GM04503 (cell line): ENCODE measurements around the gene BNIPL.

Experiments
- DNase-seq: peaks from one replicate; pipeline ENCODE4 v3.0.0-alpha.2; 2012; ENCODE audit warnings: low read depth

BNIPL gene

DNA sequence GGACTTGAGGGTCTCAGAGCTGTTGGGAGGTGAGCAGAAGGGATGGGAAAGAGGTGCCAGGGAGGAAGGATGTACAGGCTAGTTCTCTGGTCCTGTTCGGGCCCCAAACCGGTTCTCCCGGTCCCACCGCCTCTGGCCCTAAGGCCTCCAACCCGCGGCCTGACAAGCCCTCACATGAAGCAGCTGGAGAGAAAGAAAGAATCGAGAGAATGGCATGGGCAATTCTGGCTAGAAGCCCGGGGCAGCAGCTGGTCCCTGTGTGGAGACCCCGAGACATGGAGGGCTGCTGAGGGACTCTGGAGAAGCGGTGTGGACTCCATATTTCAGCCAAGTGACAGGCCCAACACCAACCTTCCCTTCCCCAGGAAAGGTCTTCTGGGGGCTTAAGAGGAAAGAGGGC, 22.3 kb downstream of the BNIPL start:
- no peak for DNase-seq

DNA sequence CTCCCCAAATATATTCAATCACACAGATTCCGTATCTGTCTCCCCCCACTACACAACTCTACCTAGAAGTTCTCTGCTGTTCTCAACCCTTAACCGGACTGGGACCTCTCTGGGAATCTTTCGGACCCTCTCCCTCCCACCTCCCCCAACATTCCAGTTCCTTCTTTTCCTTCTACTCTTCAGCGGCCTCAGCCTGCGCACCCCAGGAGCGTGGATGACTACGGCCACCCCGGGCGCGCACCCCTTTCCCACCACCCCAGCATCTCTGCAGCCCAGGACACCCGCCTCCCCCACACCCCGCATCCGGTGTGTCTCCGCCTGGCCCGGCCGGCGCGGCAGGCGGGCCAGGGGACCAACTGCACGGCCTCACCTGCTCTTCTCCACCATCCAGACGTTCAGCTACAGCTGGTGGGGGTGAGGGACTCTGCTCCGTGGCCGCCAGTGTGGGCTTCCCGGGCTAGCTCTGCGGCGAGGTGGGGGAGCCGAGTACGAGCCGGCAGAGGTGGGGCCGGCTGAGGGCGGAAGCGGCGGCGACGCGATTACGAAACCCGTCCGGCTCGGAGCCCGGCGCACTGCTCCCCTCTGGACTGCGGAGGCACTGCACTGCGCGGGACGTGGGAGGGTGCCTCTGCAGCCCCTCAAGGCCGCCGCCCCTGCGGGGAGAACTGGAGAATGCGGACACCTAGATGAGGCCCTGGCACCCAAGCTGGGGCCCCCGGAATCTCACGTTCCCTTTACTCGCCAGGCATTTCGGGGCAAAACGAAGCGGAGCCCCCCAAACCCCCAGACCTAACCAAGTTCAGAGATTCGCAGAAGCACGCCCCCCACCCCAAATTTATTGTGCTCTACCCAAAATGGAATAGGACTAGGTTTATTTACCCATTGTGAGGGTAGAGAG, 23.0 kb downstream of the BNIPL start, which contains the start of gene CDC42SE1:
CDC42SE1 (minus strand) TSS at position 514 of the 898 bp plus-strand sequence. CDS start 3,892 bp downstream, outside the sequence.
- DNase-seq = no peak

DNA sequence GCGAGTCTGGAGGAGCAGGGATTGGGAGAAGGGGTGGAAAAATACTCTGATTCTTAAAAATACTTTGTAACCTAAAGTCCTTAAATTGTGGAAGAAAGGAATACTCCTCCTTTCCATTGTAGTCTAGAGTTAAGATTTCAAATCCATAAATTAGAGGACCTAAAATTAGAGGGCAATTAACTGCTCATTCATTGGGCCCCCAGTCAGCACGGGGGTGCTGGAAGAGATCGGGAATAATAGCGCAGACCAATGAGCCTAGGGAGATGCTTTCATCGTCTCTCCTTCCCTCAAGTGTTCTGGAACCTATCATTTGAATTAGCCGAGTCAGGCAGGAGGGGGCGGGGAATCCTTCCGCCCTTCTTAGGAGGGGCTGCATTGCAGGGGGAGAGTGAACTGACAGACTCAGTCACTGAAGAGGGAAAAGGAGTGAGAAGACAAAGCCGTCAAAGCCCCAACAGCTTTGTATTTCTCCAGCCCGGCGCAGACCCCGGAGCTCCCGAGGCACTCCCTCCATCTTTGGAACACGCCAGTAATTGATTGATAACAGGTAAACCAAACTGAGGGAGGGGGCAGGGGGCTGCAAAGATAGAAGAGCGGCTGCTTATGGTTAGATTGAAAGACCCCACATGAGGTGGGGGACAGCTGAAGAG, 23.7 kb downstream of the BNIPL start, which contains the start of gene MLLT11:
MLLT11 (plus strand) TSS at position 391 of the 650 bp plus-strand sequence. CDS start 6,828 bp downstream, outside the sequence.
- DNase-seq = no peak

DNA sequence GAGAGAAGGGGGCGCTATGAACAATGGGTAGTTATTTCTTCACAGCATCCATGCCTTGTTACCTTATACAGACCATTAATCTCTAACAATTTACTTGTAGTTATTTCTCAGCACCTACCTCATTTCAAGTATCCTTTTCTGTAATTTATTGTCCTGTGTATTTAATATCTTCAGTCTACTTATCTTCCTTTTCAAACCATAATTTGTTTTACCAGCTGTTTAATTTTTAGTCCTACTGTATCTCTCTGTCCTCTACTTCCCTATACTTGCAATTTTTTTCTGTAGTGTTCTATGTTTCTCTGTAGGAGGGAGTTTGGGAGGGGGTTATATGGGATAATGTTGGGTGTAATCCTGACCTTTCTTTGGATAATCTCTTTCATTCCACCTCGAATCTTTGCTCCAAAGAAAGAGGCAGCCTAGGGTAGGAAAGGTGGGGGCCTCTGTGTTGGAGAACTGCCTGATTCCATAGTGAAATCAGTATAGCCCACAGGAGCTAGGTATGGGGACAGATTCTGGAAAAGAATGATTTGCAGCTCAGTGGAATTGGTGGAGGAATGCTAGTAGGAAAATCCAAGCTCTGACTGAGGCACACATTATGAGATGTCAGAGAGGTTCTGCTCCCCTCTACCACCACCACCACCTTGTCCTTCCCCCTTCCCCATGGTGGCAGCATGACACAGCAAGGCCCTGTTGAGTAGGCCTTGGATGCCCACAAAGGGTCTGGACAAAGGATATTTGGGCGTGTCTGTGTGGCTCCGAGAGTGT, 24.5 kb downstream of the BNIPL start:
- no peak for DNase-seq

DNA sequence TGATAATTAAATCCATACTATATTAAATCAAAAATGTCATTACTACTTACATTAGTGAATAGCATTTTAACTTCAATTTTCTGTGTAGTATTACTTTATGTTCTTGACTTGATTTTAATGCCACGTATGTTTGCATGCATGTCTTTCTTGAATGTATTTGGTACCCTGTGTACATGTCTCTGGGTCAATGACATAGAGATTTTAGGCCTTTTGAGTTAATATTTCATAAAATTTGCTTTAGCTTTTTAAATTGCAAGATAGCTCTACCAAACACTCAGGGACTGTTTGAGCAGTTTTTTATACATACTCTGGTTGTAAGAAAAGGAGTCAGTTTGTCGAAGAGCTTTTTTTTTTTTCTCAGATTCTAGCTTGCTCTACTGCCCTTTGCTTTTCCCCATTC, 25.3 kb downstream of the BNIPL start:
- no peak for DNase-seq

DNA sequence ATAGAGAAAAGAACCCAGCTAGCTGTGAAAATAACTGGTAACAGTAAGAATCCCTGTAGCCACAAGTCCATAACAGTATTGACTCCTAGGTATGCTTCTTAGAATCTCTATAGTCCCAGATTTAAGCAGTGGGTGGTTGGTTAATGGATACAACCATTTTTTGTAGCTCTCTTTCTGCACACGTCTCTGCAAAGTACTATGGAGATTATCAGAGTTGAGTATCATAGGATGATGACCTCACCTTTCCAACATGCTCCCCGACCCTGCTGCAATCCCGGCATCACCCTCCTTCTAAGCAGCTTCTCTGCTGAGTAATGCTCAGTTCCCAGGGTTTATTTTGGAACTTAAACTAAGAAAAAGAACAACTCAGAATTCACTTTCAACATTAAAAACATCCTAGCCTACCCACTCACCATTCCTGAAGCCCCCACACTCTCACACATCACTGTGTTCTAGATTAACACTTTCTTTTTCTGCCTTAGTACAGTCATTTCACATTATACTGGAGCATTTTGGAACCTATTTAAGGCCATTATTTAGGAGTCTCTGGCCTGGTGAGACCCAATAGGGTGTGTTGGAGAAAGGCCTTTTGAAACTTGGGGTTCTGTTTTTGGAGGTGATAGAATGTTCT, 26.5 kb downstream of the BNIPL start:
- peak; percentile 66 for DNase-seq

DNA sequence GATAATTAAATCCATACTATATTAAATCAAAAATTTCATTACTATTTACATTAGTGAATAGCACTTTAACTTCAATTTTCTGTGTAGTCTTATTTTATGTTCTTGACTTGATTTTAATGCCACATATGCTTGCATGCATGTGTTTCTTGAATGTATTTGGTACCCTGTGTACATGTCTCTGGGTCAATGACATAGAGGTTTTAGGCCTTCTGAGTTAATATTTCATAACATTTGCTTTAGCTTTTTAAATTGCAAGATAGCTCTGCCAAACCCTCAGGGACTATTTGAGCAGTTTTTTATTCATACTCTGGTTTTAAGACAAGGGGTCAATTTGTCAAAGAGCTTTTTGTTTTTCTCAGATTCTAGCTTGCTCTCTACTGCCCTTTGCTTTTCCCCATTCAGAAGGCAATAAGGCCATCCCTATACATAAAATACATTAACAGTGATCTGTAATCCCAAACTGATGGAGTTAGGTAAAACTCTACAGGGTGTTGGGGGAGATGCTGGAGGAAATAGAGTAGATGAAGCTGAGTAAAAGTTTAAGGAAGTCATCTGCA, 28.8 kb downstream of the BNIPL start:
- DNase-seq = no peak

DNA sequence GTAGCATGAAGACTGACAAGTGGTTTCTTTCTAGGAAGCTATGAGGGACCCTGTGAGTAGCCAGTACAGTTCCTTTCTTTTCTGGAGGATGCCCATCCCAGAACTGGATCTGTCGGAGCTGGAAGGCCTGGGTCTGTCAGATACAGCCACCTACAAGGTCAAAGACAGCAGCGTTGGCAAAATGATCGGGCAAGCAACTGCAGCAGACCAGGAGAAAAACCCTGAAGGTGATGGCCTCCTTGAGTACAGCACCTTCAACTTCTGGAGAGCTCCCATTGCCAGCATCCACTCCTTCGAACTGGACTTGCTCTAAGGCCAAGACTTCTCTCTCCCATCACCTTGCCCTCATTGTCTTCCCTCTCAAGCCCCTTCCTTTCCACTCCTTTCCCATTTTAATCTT, 30.8 kb downstream of the BNIPL start:
- no peak for DNase-seq

DNA sequence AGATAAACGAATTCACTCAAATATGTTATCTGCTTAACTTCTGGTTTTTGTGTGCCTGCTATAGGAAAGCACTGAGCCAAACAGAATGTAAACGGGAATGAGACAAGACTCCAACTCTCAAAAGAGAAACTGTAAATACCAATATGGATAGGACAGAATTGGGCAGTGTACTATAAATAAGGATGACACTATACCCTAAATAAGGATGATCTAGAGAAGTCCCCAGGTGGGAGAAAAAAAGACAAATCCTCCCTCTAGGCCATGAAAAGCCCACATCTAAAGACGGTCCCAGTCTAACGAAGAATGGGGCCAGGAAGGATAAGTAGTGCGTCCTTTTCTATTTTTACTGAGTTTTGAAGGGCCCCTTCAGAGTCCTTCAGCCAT, 32.7 kb downstream of the BNIPL start:
- no peak for DNase-seq

DNA sequence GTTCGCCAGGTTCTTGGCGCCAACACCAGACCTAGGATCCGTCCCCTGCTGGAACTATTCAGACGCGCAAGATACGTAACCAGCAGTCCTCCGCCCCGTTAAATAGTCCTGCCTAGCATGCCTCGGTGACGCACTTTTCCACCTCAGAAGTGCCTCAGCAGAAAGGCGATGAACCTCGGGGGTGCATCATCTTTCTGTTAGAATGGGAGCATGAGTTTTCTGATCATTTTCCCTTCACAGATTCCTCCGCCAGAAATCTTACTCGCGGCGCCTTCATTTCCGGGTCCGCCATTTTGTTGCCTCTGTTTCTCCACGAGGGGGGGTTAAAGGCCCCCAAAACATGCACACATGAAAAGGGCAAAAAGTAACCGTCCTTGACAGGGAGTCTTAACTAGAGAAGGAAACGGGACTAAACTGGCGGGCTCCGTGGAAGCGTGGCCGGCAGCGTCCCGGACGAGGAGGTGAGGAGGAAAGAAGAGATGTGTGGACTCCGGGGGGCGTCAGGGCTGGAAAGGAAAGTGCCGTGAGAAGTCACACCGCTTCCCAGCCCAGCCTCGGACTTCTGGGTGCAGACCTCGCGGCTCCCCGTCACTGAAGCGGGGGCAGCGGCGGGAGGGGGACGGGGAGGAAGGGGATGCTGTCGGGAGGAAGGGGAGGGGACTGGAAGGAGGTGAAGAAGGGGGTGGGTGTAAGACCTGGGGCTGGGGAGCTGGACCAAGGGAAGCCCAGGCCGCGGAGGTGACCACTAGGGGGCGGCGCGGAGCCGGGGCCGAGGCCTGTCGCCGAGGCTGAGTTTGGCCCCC, 34.3 kb downstream of the BNIPL start, which contains the start of gene GABPB2:
GABPB2 (plus strand) TSS at position 288 of the 803 bp plus-strand sequence. CDS start 17,429 bp downstream, outside the sequence.
- DNase-seq = peak; percentile 85

DNA sequence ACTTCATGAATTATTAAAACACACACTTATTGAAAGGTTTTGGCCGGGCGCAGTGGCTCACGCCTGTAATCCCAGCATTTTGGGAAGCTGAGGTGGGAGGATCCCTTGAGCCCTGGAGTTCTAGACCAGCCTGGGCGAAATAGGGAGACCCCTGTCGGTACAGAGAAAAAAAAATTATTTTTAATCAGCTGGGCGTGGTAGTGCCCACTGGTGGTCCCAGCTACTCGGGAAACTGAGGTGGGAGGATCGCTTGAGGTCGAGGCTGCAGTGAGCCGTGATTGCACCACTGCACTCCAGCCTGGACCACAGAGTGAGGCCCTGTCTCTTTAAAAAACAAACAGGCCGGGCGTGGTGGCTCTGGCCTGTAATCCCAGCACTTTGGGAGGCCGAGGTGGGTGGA, 35.8 kb downstream of the BNIPL start:
- DNase-seq = no peak

DNA sequence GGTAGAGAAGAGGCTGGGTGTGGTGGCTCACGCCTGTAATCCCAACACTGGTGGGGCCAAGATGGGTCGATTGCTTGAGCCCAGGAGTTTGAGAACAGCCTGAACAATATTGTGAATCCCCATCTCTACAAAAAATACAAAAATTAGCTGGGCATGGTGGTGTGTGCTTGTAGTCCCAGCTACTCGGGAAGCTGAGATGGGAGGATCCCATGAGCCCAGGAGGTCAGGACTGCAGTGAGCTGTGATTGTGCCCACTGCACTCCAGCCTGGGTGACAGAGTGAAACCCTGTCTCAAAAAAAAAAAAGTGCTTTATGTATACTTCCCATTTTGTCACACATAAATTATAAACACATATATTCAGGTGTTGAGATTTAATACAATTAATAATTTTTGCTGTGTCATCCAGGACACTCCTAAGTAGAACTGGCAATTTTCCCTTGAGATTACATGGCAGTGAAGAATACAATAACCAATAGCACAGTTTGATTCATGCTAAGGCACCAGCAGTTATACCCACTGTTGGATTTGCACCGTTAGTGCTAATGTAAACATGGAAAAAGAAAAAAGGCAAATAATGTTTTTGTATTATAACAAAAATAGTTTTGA, 49.7 kb downstream of the BNIPL start:
- no peak for DNase-seq
